ENCODE data around the gene LRRFIP1. TPM values are rescaled to one million over a fixed set of nuclear protein-coding genes. Genes with fewer than 3 reads are reported as not detected.

The LRRFIP1 gene
- total and polyA plus RNA-seq, 2 of the 13 experiments (the other 11 are each of a cell fraction or from before 2014, with no cell fraction given) = 15.9 to 40.5 TPM

GRCh38 chr2:237631007-237631785 is 3.8 kb downstream of the LRRFIP1 start:
- CTCF ChIA-PET (ENCODE audit: low intra/inter-chr PET ratio, low total read pairs) = no interaction called here
- H3K79me2 ChIP-seq (ENCODE audit: insufficient read depth, low read length) = no peaks in the 10 kb centered on the region
- WGBS (ENCODE audit: low lambda C conversion rate) = 90% methylated on average over 14 of the region's 14 CpGs
- in situ Hi-C loops (cut with HindIII; ENCODE audit: extremely low pct_ligation_motif_present, low pct_unique_long_range_greater_than_20kb) = no loop called here
- no TSS peak for BruUV-seq (replicated peaks)
- H3K27ac ChIP-seq (ENCODE audit: extremely low read length, insufficient read depth, low read length) = no peak overlapping the region
- no peak for TF ChIP-seq LBX2 (CRISPR knock-in tag; IDR thresholded peaks at IDR 0.05; ENCODE audit: borderline replicate concordance)
- no peak for TF ChIP-seq ZNF512 (CRISPR knock-in tag; IDR thresholded peaks at IDR 0.05)
- TF ChIP-seq ZNF282 (IDR thresholded peaks at IDR 0.05; ENCODE audit: partially characterized antibody) = no peak
- TF ChIP-seq CHD4 (IDR thresholded peaks at IDR 0.05; ENCODE audit: borderline replicate concordance, low read length) = no peak
- no peak for TF ChIP-seq FLYWCH1 (CRISPR knock-in tag; IDR thresholded peaks at IDR 0.05)
- no peak for TF ChIP-seq ZNF839 (CRISPR knock-in tag; IDR thresholded peaks at IDR 0.05; ENCODE audit: borderline replicate concordance)
- TF ChIP-seq ZNF639 (CRISPR knock-in tag; conservative IDR thresholded peaks at IDR 0.05) = no peak
- no peaks in the 10 kb centered on the region for H3K9me3 ChIP-seq (ENCODE audit: low read length)
- peaks cover 2 to 22% of the 10 kb centered on the region in 2 experiments; a peak in 3 of 5 replicates for H3K27me3 ChIP-seq (ENCODE audit: control insufficient read depth in 1 of 2, insufficient read depth in 2 of 2, low read length in 2 of 2)
- H3K4me1 ChIP-seq (ENCODE audit: insufficient read depth, low read length) = peaks cover 21% of the 10 kb centered on the region
- H3K4me2 ChIP-seq (ENCODE audit: low read depth, low read length) = no peak overlapping the region
- H2AFZ ChIP-seq (ENCODE audit: low read length) = no peak overlapping the region
- DNase-seq (ENCODE audit: low spot score) = no peak
- H3K4me3 ChIP-seq (replicated peaks in 1 of 3; ENCODE audit: insufficient read depth in 1 of 3, low read depth in 2 of 3, low read length in 3 of 3) = no peak overlapping the region
- POLR2A ChIA-PET = no interaction called here
- no peak for ATAC-seq
- no peaks in the 10 kb centered on the region for H3K36me3 ChIP-seq (replicated peaks in 1 of 2; ENCODE audit: control insufficient read depth in 1 of 2, insufficient read depth in 2 of 2, low read length in 2 of 2)
- no peak overlapping the region for H3K9ac ChIP-seq (ENCODE audit: insufficient read depth, low read depth, low read length)
- no peak for FAIRE-seq
- H4K20me1 ChIP-seq (ENCODE audit: insufficient read depth, low read length) = peaks cover 3% of the 10 kb centered on the region; the same call in 1 of the 2 replicates
- intact Hi-C loops (cut with micrococcal nuclease; ENCODE audit: unreplicated experiment) = no loop called here

Data from HepG2 (cell line).